OCI-LY1 (cell line): Measurements from ENCODE around the gene ATP11B.

ENCODE experiments used
- H2AFZ ChIP-seq: fragments of 200-600 bp; sonication (generic), shearing (Covaris generic); 2 replicates; pipeline ENCODE4 v1.6.0; 2014; ENCODE audit warnings: antibody characterized with exemption, mild to moderate bottlenecking, low read length
- H3F3A ChIP-seq: fragments of 200-600 bp; sonication (generic), shearing (Covaris generic); 2 replicates; pipeline ENCODE4 v1.6.0; 2014; ENCODE audit warnings: mild to moderate bottlenecking, antibody characterized with exemption, low read length, moderate library complexity; ENCODE audit not compliant: insufficient read depth
- H3K27ac ChIP-seq: fragments of 200-600 bp; sonication (generic); 2 replicates; pipeline ENCODE4 v1.5.1; 2014; ENCODE audit warnings: low read length, mixed run types, mild to moderate bottlenecking, low read depth; ENCODE audit not compliant: poor library complexity, severe bottlenecking
- H3K27me3 ChIP-seq: fragments of 200-600 bp; sonication (generic); 2 replicates; pipeline ENCODE4 v1.6.0; 2014; ENCODE audit warnings: antibody characterized with exemption, mild to moderate bottlenecking, low read length, moderate library complexity; ENCODE audit not compliant: insufficient read depth
- H3K36me3 ChIP-seq: fragments of 200-600 bp; sonication (generic); 2 replicates; pipeline ENCODE4 v1.6.1; 2014; ENCODE audit warnings: mild to moderate bottlenecking, antibody characterized with exemption, low read length, moderate library complexity, mixed read lengths; ENCODE audit not compliant: insufficient read depth
- H3K4me1 ChIP-seq: fragments of 200-600 bp; sonication (generic); 2 replicates; pipeline ENCODE4 v1.5.1; 2014; ENCODE audit warnings: mild to moderate bottlenecking, low read length, moderate library complexity; ENCODE audit not compliant: insufficient read depth, severe bottlenecking
- H3K4me2 ChIP-seq: fragments of 200-600 bp; sonication (generic), shearing (Covaris generic); 2 replicates; pipeline ENCODE4 v1.6.1; 2014; ENCODE audit warnings: low read length
- H3K4me3 ChIP-seq: fragments of 200-600 bp; sonication (generic); 2 replicates; pipeline ENCODE4 v1.5.1; 2014; ENCODE audit warnings: low read length, low read depth, mild to moderate bottlenecking, mixed read lengths; ENCODE audit not compliant: poor library complexity, severe bottlenecking
- H3K79me2 ChIP-seq: fragments of 200-600 bp; shearing (Covaris generic); 2 replicates; pipeline ENCODE4 v1.6.1; 2016; ENCODE audit warnings: mixed run types, low read length, mixed read lengths; ENCODE audit not compliant: insufficient read depth
- H3K9ac ChIP-seq: fragments of 200-600 bp; sonication (generic), shearing (Covaris generic); 2 replicates; pipeline ENCODE4 v1.6.1; 2014; ENCODE audit warnings: mild to moderate bottlenecking, low read length, mixed read lengths
- H3K9me2 ChIP-seq: fragments of 200-600 bp; sonication (generic), shearing (Covaris generic); 2 replicates; pipeline ENCODE4 v1.6.1; 2014; ENCODE audit warnings: low read depth, mild to moderate bottlenecking, low read length, mixed read lengths
- H3K9me3 ChIP-seq: fragments of 200-600 bp; shearing (Covaris generic); 2 replicates; pipeline ENCODE4 v1.6.1; 2014; ENCODE audit warnings: low read length, mixed read lengths
- H4K20me1 ChIP-seq: fragments of 200-600 bp; sonication (generic), shearing (Covaris generic); 2 replicates; pipeline ENCODE4 v1.6.0; 2016; ENCODE audit warnings: mild to moderate bottlenecking, low read length; ENCODE audit not compliant: insufficient read depth
- CTCF ChIP-seq: fragments of 200-600 bp; sonication (generic), shearing (Covaris generic); IDR thresholded peaks from 2 replicates; pipeline ENCODE4 v1.5.1; 2017; ENCODE audit warnings: mild to moderate bottlenecking, antibody characterized with exemption, low read length, moderate library complexity, mixed read lengths
- EZH2 ChIP-seq: fragments of 200-600 bp; sonication (generic), shearing (Covaris generic); IDR thresholded peaks from 2 replicates; pipeline ENCODE4 v1.8.0; 2017; ENCODE audit warnings: borderline replicate concordance, mixed run types, mild to moderate bottlenecking, antibody characterized with exemption, low read length, moderate library complexity, mixed read lengths

ATP11B gene

GRCh38 chr3:182792901-182793662, at the start of gene ATP11B:
TSS of gene ATP11B (plus strand) at chr3:182793504. CDS start at chr3:182793760, 256 bp downstream.
- Histone ChIP-seq H4K20me1 (no peaks in the 10 kb centered on the region), H3K27me3 (no peaks in the 10 kb centered on the region), H3K4me3 (peak within 1 kb of the TSS; percentile 77), H3K9ac (peak within 1 kb of the TSS; percentile 80), H2AFZ (peak within 1 kb of the TSS; percentile 95), H3F3A (no peaks in the 10 kb centered on the region), H3K79me2 (peaks cover 42% of the 10 kb centered on the region), H3K27ac (peak within 1 kb of the TSS; percentile 79), H3K36me3 (no peaks in the 10 kb centered on the region), H3K9me3 (no peaks in the 10 kb centered on the region), H3K4me1 (peaks cover 42% of the 10 kb centered on the region), H3K4me2 (peak within 1 kb of the TSS; percentile 87), H3K9me2 (no peaks in the 10 kb centered on the region)
- TF ChIP-seq EZH2 (no peak), CTCF (no peak)

GRCh38 chr3:182746959-182747358, 46.3 kb upstream of the ATP11B start:
- no peak overlapping the region for H2AFZ ChIP-seq
- no peak overlapping the region for H3K27ac ChIP-seq
- no peak overlapping the region for H3K4me2 ChIP-seq
- no peaks in the 10 kb centered on the region for H3K36me3 ChIP-seq
- H3K4me3 ChIP-seq = no peak overlapping the region
- TF ChIP-seq EZH2 (no peak), CTCF (no peak)
- no peaks in the 10 kb centered on the region for H3F3A ChIP-seq
- no peaks in the 10 kb centered on the region for H4K20me1 ChIP-seq
- no peaks in the 10 kb centered on the region for H3K4me1 ChIP-seq
- no peaks in the 10 kb centered on the region for H3K9me3 ChIP-seq
- no peak overlapping the region for H3K9ac ChIP-seq
- H3K9me2 ChIP-seq = no peaks in the 10 kb centered on the region
- H3K79me2 ChIP-seq = no peaks in the 10 kb centered on the region
- H3K27me3 ChIP-seq = no peaks in the 10 kb centered on the region

- no peaks in the 10 kb centered on the region for H3K9me2 ChIP-seq
- H3K4me2 ChIP-seq = no peak overlapping the region
- H3K27ac ChIP-seq = no peak overlapping the region
- no peak overlapping the region for H3K9ac ChIP-seq
- no peaks in the 10 kb centered on the region for H3K9me3 ChIP-seq
- no peaks in the 10 kb centered on the region for H3K4me1 ChIP-seq
- no peaks in the 10 kb centered on the region for H3K27me3 ChIP-seq
- H3F3A ChIP-seq = no peaks in the 10 kb centered on the region
- TF ChIP-seq CTCF (no peak), EZH2 (no peak)
- no peak overlapping the region for H3K4me3 ChIP-seq
- H4K20me1 ChIP-seq = no peaks in the 10 kb centered on the region
- no peak overlapping the region for H2AFZ ChIP-seq
- H3K79me2 ChIP-seq = no peaks in the 10 kb centered on the region
- no peaks in the 10 kb centered on the region for H3K36me3 ChIP-seq
Measured at GRCh38 chr3:182755308-182755707, 38.0 kb upstream of the ATP11B start.
